Measurements from ENCODE around the gene IRS2. TPM values are rescaled to one million over a fixed set of nuclear protein-coding genes. Genes with fewer than 3 reads are reported as not detected.

The IRS2 gene
- total RNA-seq, 4 donors from 2014 or later = 42.3 to 82.5 (median 52.6) TPM

DNA sequence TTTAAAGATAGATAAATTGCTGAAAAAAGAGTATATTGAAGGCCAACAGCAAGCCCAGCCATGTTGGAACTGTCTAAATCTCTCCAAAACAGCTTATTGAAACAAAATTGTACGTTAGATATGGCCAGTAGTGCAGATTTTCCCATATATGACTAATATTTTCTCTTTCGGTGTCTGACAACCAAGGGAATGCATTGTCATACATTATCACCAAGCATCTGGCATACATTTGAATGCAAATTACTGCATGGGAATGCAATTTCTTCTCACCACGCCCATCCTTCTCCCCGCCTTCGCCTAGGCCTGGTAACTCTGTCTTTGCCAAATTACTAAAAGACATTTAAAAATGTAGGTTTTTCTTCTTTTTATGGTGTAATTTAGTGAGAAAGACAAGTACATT, 32.5 kb upstream of the IRS2 start:
- TF ChIP-seq, protein P1, sequence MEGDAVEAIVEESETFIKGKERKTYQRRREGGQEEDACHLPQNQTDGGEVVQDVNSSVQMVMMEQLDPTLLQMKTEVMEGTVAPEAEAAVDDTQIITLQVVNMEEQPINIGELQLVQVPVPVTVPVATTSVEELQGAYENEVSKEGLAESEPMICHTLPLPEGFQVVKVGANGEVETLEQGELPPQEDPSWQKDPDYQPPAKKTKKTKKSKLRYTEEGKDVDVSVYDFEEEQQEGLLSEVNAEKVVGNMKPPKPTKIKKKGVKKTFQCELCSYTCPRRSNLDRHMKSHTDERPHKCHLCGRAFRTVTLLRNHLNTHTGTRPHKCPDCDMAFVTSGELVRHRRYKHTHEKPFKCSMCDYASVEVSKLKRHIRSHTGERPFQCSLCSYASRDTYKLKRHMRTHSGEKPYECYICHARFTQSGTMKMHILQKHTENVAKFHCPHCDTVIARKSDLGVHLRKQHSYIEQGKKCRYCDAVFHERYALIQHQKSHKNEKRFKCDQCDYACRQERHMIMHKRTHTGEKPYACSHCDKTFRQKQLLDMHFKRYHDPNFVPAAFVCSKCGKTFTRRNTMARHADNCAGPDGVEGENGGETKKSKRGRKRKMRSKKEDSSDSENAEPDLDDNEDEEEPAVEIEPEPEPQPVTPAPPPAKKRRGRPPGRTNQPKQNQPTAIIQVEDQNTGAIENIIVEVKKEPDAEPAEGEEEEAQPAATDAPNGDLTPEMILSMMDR (IDR thresholded peaks at IDR 0.05; ENCODE audit: low read depth) = no peak

DNA sequence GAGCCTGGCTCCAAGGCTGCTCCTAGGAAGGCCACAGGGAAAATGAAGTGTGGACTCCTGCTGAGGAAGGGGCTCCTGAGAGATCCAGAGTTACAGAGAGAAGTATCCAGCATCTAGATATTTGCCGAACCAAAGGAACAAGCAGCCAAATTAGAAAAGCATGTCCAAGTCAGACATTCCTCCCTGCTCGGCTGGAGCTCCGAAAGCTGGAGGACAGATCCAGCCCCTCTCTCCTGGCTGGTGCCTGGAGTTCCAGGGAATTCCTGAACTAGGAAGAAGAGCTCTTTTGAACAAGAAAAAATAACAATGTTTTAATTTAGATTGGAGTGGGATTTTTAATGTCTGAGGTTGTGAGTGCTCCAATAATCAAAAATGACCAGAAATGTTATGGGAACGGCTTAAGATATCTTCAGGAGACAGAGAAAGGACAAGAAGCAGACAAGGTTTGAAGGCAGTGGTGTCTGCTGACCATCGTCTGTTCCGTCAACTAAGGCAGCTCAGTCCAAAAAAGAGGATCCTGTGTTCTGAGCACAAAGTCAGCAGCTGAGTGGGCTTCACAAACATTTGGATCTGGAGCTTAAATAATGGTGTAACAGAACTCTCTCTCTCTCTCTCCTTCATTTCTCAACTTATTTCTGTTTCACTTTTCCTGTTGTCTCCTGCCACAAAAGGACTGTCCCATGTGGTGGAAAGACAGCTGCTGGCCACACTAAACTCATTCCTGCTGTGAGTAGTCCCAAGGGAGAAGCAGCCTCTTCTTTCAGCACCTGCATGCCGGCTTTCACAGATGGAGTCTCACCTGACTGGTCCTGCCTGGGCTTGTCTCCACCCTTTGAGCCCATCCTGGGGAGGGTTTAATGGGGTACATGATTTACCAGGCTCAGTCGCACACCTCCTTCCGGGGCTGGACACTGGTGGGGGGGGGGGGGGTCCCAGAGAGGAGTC, 31.5 kb upstream of the IRS2 start:
- TF ChIP-seq, protein P1 (IDR thresholded peaks at IDR 0.05; ENCODE audit: low read depth) = no peak

DNA sequence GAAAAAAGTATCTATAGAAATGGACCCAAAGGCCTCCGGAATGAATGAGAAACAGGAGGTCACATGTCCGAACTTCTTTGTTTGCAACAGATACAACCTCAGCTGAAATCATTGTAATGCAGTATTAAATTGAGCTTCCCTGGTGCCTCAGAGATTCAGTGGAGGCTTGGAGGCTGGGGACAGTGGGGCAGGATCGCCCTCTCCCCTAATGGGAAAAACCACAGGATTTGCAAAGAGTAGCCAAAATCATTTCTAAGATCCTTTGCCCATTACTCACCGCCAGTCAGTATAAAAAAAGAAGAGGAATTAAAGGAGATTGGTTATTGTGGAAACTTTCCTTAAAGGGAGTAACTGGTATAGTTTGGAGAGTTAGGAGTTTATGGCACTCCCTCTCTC, 30.4 kb upstream of the IRS2 start:
- TF ChIP-seq, protein P1 (IDR thresholded peaks at IDR 0.05; ENCODE audit: low read depth) = no peak

DNA sequence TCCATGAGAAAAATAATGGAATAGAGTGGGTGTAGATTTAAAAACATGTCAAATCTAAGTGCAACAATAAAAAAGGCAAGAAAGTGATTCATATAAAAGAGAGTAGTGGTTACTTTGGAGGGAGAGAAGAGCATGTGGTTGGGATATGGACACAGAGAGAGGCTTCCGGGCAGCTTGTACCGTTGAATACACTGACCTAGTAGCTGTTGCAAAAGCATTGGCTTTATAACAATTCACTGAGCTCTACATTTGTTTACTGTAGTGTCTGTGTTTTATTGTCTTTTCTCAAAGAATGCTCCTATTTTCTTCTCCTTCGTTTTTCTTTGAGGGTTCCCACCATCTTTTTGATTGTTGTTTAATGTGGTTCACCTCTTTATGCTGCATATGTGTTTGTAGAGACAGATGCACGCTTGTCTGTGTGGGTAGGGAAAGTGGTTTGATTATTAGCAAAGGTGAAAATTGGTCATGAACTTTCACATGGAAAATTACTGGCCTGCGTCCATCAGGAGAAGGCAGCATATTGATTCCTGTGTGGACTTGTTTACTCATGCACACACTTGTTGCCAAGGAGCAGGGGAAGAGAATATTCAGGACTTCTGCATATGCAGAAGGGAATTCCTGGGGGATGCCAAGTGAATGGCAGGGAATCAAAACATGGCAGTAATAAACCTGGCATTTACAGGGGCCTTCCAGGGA, 29.9 kb upstream of the IRS2 start:
- TF ChIP-seq, protein P1 (IDR thresholded peaks at IDR 0.05; ENCODE audit: low read depth) = no peak

DNA sequence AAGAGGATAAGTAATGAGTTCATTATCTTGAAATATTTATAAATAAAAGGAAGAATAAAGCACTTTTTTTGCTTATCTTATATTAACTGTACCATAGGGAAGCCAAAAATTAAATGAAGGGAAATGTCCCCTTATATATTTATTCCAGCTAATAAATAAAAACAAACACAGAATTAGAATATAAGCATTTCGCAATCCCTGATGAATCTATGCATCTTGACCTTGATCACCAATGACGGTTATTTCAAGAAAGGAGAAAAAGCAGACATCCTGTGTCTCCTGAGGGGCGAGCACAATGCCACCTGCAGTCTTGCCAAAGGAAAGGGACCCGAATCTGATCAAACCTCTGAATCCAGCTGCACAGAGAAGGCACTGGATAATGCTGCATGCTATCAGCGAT, 29.3 kb upstream of the IRS2 start:
- TF ChIP-seq, protein P1 (IDR thresholded peaks at IDR 0.05; ENCODE audit: low read depth) = no peak

DNA sequence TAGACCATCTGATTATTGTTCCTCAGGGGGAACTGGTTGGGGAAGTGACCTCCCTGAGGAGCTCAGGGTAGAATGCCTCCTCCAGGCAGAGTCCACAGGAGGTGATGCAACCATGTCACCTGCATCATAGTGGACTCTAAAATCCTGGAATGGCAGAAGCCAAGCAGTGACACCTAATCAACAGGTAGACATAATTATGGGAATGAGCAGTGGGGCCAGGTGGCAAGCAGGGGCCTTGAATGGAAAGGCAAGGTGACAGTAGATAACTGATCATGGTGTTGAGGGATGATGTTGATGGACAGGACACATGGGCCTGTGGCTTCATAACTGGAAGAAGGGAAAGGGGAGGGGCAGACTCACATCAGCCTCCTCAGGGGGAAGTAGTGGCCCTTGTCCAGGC, 27.3 kb upstream of the IRS2 start:
- TF ChIP-seq, protein P1 (IDR thresholded peaks at IDR 0.05; ENCODE audit: low read depth) = no peak

DNA sequence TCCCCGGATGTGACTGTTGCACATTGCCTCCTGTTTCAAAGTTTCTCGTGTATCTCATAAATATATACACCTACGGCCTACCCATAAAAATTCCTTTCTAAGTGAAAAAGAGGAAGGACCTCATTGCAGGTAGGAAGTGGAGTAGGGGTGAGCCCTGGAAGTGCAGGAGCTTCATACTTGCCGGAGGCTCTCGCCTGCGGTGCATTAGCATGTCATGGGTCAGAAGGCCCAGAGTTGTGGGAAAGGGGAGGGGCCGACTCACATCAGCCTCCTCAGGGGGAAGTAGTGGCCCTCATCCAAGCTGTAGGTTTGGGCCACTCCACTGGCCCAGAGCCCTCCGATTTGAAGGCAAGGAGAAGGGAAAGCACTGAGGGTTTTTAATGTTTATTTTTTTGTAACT, 26.0 kb upstream of the IRS2 start:
- TF ChIP-seq, protein P1 (IDR thresholded peaks at IDR 0.05; ENCODE audit: low read depth) = no peak
